Gastrocnemius medialis (tissue), 4 donors: ENCODE results near the gene EPHA2.

Experiments
- POLR2A ChIP-seq, 2 donors: fragments of 450-650 bp; IDR thresholded peaks; one replicate each; pipeline ENCODE4 v1.6.1; 2017; ENCODE audit warnings: antibody characterized with exemption in 2 of 2, mild to moderate bottlenecking in 2 of 2, moderate library complexity in 2 of 2
- TF ChIP-seq, protein P1 (sequence below), 5 experiments: fragments of 450-650 bp in 3 of 5; fragments of 200-600 bp in 2 of 5; sonication (generic) in 2 of 5; IDR thresholded peaks in 4 of 5; conservative IDR thresholded peaks in 1 of 5; 1 replicate in 4 of 5; 2 replicates in 1 of 5; pipeline ENCODE4 v1.5.1; 2016 to 2019; ENCODE audit warnings: antibody characterized with exemption in 5 of 5, mild to moderate bottlenecking in 3 of 5, moderate library complexity in 3 of 5

DNA sequence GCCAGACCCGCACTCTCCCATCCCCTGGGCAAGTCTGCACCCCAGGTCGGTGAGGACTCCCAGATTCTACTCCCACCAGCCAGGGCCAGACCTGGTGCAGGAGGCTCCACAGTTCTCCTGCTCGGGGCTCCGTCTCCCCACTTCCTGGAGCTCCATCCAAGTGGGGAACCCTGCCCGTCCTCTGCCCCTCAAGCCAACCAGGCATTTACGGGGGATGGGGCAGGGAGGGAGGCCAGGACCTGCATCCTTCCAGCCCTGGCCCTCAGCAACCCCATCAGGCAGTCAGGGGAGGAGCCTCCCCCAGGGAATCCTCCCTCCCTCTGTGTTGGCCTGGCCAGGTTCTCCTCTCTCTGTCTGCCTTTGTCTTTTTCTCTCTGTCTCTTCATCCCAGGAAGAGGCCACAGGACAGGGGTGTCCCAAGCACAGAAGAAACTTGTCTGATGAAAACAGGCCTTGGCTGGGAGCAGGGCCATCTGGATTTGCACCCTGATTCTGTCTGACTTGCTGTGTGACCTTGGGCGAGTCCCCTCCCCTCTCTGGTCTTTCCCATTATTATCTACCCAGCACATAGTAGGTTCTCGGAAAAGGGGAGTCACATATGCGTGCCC is 18.5 kb upstream of the EPHA2 start:
- TF ChIP-seq, protein P1, sequence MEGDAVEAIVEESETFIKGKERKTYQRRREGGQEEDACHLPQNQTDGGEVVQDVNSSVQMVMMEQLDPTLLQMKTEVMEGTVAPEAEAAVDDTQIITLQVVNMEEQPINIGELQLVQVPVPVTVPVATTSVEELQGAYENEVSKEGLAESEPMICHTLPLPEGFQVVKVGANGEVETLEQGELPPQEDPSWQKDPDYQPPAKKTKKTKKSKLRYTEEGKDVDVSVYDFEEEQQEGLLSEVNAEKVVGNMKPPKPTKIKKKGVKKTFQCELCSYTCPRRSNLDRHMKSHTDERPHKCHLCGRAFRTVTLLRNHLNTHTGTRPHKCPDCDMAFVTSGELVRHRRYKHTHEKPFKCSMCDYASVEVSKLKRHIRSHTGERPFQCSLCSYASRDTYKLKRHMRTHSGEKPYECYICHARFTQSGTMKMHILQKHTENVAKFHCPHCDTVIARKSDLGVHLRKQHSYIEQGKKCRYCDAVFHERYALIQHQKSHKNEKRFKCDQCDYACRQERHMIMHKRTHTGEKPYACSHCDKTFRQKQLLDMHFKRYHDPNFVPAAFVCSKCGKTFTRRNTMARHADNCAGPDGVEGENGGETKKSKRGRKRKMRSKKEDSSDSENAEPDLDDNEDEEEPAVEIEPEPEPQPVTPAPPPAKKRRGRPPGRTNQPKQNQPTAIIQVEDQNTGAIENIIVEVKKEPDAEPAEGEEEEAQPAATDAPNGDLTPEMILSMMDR (IDR thresholded peaks at IDR 0.05 in 4 of 5, conservative IDR thresholded peaks at IDR 0.05 in 1 of 5), result no peak
- TF ChIP-seq POLR2A (IDR thresholded peaks at IDR 0.05), result no peak
